Measurements from ENCODE around the gene SYNDIG1.

The SYNDIG1 gene

DNA sequence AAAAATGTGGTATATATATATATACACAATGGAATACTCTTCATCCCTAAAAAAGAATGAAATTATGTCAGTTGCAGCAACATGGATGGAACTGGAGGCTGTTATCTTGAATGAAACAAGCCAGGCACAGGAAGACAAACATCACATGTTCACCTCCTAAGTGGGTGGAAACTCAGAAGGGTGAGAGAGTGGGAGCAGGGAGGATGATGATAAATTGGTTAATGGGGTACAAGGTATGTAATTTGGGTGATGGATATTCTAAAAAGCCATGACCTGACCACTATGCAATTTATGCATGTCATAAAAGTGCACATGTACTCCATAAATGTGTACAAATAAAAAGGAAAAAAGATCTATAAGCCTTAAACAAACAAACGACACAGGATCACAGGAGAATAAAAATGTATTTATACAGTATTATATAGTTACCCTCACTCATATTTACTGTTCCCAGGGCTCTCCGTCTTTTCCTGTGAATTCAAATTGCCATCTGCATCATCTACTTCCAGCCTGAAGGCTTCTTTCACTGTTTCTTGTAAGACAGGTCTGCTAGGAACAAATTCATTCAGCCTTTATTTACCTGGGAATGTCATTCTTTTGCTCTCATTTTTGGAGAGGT lies 89.8 kb downstream of the SYNDIG1 start:
- no peak for TF ChIP-seq JUND (IDR thresholded peaks at IDR 0.05; ENCODE audit: low read depth)
- DNase-seq (ENCODE audit: low read depth in 1 of 2, low spot score in 1 of 2): no peak
- in situ Hi-C loops (cut with HindIII; ENCODE audit: low pct_unique_long_range_greater_than_20kb, low sequenced_read_pairs): no loop called here

DNA sequence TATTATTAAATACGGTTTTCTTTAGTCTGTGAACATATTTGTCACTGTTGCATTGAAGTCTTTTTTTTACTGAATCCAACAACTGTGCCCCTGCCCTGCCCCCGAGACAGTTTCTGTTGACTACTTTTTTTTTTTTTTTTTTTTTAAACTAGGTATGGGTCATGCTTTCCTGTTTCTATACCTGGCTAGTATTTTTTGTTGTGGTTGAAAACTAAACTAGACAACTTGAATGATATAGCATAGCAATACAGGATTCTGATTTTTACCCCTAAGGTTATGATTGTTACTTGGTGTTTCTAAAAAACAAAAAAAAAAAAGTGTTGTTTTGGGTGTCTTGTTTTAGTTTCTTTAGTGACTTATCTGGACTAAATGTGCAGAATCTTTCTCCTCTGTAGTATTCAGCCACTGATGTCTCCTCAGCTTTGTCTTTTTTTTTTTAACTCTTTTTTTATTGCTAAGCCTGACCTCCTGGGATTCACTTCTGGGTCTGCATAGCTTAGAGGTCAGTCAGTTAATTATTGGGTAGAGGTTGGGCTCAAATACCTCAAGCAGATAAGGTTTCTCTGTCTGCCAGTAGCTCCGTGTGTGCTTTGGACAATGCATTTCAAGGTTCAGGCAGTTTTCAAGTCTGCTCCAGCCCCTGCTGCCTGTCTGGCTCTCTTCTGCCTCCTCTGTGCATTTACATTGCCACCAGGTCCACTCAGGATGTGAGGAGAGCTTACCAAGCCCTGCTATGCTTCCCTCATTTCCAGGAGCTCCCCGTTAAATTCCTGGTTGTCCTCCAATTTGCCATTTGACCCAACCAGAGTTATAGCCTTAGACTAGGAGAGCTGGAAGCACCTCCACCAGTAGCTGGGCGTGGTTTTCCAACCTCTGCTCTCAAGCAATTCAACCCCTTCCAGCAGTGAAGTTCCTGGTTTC lies 91.4 kb downstream of the SYNDIG1 start:
- in situ Hi-C loops (cut with HindIII; ENCODE audit: low pct_unique_long_range_greater_than_20kb, low sequenced_read_pairs): no loop called here
- DNase-seq (ENCODE audit: low read depth in 1 of 2, low spot score in 1 of 2): no peak
- no peak for TF ChIP-seq JUND (IDR thresholded peaks at IDR 0.05; ENCODE audit: low read depth)

- no peak for DNase-seq (ENCODE audit: low read depth in 1 of 2, low spot score in 1 of 2)
- in situ Hi-C loops (cut with HindIII; ENCODE audit: low pct_unique_long_range_greater_than_20kb, low sequenced_read_pairs): no loop called here
- no peak for TF ChIP-seq JUND (IDR thresholded peaks at IDR 0.05; ENCODE audit: low read depth)
Observed at GRCh38 chr20:24565835-24566351, 96.5 kb downstream of the SYNDIG1 start.

- DNase-seq (ENCODE audit: low read depth in 1 of 2, low spot score in 1 of 2): no peak
- in situ Hi-C loops (cut with HindIII; ENCODE audit: low pct_unique_long_range_greater_than_20kb, low sequenced_read_pairs): no loop called here
- TF ChIP-seq JUND (IDR thresholded peaks at IDR 0.05; ENCODE audit: low read depth): no peak
Observed at GRCh38 chr20:24566656-24567055, 97.2 kb downstream of the SYNDIG1 start.

- TF ChIP-seq JUND (IDR thresholded peaks at IDR 0.05; ENCODE audit: low read depth): no peak
- in situ Hi-C loops (cut with HindIII; ENCODE audit: low pct_unique_long_range_greater_than_20kb, low sequenced_read_pairs): no loop called here
- DNase-seq (ENCODE audit: low read depth in 1 of 2, low spot score in 1 of 2): no peak
Observed at GRCh38 chr20:24567508-24567907, 98.1 kb downstream of the SYNDIG1 start.

DNA sequence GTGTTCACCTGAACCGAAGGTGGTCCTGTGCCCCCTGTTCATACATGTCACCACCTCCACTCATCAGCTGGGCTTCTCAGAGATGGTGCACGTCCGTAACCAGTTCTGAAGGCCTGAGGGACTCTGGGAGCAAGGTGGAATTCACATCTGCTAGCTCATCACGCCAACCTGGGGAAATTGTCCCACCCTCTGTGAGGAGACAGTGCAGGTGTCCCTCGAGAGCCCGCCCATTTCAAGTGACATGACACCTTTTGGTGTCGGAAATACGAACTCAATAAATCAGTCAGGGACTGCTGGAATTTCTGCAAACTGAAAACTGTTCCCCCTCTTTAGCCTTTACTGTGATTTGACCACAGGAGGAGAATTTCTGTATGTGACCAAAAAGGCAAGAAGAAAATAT lies 99.4 kb downstream of the SYNDIG1 start:
- no peak for DNase-seq (ENCODE audit: low read depth in 1 of 2, low spot score in 1 of 2)
- no peak for TF ChIP-seq JUND (IDR thresholded peaks at IDR 0.05; ENCODE audit: low read depth)
- in situ Hi-C loops (cut with HindIII; ENCODE audit: low pct_unique_long_range_greater_than_20kb, low sequenced_read_pairs): no loop called here

DNA sequence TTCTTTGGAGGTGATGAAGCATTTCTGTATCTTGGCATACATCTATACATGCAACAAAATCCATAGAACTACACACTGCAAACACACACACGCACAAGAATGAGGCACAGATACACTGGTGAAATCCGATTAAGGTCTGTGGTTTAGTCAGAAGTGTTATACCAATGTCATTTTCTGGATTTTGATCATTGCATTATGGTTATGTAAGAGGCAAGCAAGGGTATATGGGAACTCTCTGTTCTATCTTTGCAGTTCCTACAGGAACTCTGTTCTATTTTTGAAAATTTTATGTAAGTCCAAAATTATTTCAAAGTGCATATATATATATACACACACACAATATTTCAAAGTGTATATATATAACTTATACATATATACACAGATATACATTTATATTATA lies 101.7 kb downstream of the SYNDIG1 start:
- TF ChIP-seq JUND (IDR thresholded peaks at IDR 0.05; ENCODE audit: low read depth): no peak
- no peak for DNase-seq (ENCODE audit: low read depth in 1 of 2, low spot score in 1 of 2)
- in situ Hi-C loops (cut with HindIII; ENCODE audit: low pct_unique_long_range_greater_than_20kb, low sequenced_read_pairs): no loop called here

- no peak for DNase-seq (ENCODE audit: low read depth in 1 of 2, low spot score in 1 of 2)
- TF ChIP-seq JUND (IDR thresholded peaks at IDR 0.05; ENCODE audit: low read depth): no peak
- in situ Hi-C loops (cut with HindIII; ENCODE audit: low pct_unique_long_range_greater_than_20kb, low sequenced_read_pairs): no loop called here
Observed at GRCh38 chr20:24572140-24572539, 102.7 kb downstream of the SYNDIG1 start.

GRCh38 chr20:24572862-24573261 lies 103.4 kb downstream of the SYNDIG1 start:
- no peak for DNase-seq (ENCODE audit: low read depth in 1 of 2, low spot score in 1 of 2)
- in situ Hi-C loops (cut with HindIII; ENCODE audit: low pct_unique_long_range_greater_than_20kb, low sequenced_read_pairs): no loop called here
- no peak for TF ChIP-seq JUND (IDR thresholded peaks at IDR 0.05; ENCODE audit: low read depth)

DNA sequence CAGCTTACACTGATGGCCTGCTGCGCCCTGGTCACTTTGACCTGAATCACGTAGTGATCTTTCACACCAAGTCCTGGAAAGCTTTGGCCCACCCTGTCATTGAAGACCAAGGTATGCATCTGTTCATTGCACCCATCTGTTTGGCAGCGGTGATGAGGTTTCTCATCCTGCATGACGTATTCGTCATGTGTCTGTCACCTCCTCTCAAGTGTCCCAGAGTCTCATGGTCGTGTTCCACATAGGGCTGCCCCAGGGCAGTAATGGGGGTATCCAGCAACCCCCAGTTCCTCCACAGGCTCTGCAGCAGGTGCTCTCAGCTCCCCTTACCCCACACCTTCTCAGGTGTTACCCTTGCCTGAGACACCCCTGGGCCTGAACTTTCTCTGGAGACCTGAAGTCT lies 104.1 kb downstream of the SYNDIG1 start:
- no peak for DNase-seq (ENCODE audit: low read depth in 1 of 2, low spot score in 1 of 2)
- TF ChIP-seq JUND (IDR thresholded peaks at IDR 0.05; ENCODE audit: low read depth): no peak
- in situ Hi-C loops (cut with HindIII; ENCODE audit: low pct_unique_long_range_greater_than_20kb, low sequenced_read_pairs): no loop called here

DNA sequence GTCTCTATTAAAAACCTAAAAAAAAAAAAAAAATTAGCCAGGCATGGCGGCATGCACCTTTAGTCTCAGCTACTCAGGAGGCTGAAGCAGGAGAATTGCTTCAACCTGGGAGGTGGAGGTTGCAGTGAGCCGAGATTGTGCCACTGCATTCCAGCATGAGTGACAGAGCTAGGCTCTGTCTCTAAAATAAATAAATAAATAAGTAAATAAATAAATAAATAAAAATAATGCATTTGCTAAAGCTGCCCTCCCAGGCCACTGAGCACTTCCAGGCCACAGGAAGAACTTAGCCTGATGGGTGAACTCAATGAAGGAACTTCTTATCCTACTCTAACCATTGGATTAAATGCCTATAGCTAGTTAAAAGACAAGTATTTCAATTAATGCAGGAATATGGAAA lies 104.9 kb downstream of the SYNDIG1 start:
- TF ChIP-seq JUND (IDR thresholded peaks at IDR 0.05; ENCODE audit: low read depth): no peak

GRCh38 chr20:24574797-24575196 lies 105.4 kb downstream of the SYNDIG1 start:
- in situ Hi-C loops (cut with HindIII; ENCODE audit: low pct_unique_long_range_greater_than_20kb, low sequenced_read_pairs): no loop called here
- TF ChIP-seq JUND (IDR thresholded peaks at IDR 0.05; ENCODE audit: low read depth): no peak
- no peak for DNase-seq (ENCODE audit: low read depth in 1 of 2, low spot score in 1 of 2)

More for the DNA sequence above, 104.9 kb downstream of the SYNDIG1 start:
- in situ Hi-C loops (cut with HindIII; ENCODE audit: low pct_unique_long_range_greater_than_20kb, low sequenced_read_pairs): no loop called here
- no peak for DNase-seq (ENCODE audit: low read depth in 1 of 2, low spot score in 1 of 2)

DNA sequence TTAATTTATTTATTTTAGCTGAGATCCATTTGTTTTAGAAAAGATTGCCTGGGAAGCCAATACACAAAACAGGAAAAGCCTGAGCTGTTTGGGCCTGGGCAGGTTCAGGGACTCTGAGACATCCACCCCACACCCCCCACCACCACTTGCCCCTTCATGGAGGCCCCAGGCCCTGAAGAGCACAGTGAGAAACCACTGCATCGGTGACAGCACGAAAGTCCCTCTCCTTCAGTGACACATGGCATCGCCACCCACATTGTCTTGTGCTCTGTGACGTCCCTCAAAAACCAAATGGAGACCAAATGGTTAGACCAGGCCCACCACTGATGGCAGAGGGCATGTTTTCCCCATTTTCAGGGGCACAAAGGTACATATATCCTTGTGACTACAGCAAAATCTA lies 106.4 kb downstream of the SYNDIG1 start:
- DNase-seq (ENCODE audit: low read depth in 1 of 2, low spot score in 1 of 2): no peak
- in situ Hi-C loops (cut with HindIII; ENCODE audit: low pct_unique_long_range_greater_than_20kb, low sequenced_read_pairs): no loop called here
- TF ChIP-seq JUND (IDR thresholded peaks at IDR 0.05; ENCODE audit: low read depth): no peak

Measured in T47D (cell line).